HG02610 (cell line): ENCODE data around the gene KLHL20.
"Not testable (repeated sequence)": the region's sequence is repeated elsewhere in the genome, so short reads cannot be mapped to it uniquely, and the experiment has no call there.

Experiments
- ATAC-seq: cut with Tn5 transposase; IDR thresholded peaks from one replicate; pipeline ENCODE4 v1.9.1; 2021; ENCODE audit warnings: mild to moderate bottlenecking, moderate library complexity; ENCODE audit not compliant: unreplicated experiment

The KLHL20 gene

DNA sequence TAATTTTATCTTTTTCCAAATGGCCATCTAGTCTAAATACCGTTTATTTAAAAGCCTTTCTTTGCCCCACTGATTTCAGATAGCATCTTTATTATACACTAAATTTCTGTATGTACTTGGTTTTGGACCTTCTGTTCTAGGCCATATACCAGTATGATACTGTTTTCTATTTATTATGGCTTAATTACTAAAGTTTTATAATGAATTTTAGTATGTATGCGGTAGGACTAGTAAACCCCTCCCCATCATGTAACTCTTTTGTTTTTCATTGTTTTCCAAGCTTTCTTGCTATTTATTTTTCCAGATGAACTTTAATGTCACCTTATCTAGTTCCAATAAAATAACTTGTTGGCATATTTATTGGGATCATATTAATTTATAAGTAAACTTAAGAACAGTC, 29.9 kb downstream of the KLHL20 start:
- ATAC-seq: no peak

DNA sequence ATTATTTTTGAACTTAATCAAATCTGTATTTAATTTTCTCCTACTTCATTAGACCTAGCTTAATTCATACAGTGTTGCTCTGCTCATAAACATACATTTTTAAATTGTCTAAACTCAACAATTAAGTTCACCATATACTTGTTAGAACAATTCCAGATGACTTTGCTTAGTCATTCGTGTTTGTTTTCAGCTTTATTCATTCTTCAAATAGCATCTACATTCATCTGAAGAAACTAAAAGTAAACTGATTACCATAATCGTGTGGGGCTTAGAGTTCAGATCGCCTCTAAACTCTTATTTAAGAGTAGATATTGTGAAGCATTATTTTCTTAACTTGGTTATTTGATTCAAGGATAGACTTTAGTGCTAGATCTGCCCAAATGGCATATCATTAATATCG, 34.4 kb downstream of the KLHL20 start:
- no peak for ATAC-seq

DNA sequence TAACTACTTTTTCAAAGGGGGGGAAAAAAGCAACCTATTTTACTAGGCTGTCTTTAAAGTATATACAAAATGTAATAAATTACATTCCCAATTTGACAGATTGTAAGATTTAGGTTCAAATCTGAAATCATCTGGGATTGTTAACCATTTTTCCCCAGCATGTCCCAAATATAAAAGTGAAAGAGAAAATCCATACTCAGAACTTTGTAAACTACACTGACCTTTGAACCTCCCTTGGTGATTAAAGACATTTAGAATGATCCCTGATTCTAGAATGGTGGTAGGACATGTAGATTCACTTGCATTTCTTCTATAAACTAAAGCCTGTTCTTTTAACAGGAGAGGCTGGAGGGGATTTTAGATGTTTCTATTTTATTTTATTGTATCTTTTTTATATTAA, 39.0 kb downstream of the KLHL20 start:
- no peak for ATAC-seq

DNA sequence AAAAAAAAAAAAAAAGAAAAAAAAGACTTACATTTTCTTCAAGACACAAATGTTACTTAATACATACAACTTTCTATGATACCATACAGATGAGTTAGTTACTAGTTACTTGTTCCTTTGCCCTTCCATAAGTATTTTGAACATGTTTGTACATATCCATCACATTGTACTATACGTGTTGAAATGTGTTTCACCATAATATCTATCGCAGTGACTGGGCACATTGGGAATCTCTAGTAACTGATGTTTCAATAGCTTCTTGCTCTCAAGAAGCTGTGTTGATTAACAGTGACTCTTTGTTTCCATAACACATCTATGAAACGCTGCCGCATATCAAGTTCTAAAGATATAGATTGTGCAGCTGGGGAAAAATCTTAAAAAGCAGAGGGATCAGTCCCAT, 42.9 kb downstream of the KLHL20 start:
- ATAC-seq: no peak

DNA sequence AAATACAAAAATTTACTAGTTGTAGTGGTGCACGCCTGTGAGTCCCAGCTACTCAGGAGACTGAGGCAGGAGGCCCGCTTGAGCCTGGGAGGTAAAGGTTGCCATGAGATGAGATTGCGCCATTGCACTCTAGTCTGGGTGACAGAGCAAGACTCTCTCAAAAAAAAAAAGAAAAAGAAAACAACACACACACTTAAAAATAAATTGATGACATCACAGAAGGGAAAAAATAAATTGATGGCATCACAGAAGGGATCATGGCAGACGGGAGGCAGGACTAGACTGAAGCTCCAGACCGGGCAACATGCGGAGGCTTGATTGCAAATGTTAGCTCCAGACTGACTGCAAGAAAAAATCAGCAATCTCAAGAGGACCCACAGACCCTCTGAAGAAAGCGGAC, 43.3 kb downstream of the KLHL20 start:
- ATAC-seq: no peak

DNA sequence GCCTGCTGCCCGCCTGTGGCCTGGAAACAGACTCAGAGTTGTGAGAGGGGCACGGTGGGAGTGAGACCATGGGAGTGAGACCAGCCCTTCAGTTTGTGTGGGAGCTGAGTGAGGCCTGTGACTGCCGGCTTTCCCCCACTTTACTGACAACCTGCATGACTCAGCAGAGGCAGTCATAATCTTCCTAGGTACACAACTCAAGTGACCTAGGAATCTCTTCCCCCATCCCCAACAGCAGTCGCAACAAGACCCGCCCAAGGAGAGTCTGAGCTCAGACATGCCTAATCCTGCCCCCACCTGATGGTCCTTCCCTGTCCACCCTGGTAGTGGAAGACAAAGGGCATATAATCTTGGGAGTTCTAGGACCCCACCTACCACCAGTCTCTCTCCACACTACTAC, 44.2 kb downstream of the KLHL20 start:
- no peak for ATAC-seq

DNA sequence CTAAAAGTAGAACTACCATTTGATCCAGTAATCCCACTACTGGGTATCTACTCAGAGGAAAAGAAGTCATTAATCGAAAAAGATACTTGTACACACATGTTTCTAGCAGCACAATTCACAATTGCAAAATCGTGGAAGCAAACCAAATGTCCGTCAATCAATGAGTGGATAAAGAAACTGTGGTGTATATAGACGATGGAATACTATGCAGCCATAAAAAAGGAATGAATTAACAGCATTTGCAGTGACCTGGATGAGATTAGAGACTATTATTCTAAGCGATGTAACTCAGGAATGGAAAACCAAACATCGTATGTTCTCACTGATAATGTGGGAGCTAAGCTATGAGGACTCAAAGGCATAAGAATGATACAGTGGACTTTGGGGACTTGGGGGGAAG, 49.5 kb downstream of the KLHL20 start:
- ATAC-seq: not testable (repeated sequence)

DNA sequence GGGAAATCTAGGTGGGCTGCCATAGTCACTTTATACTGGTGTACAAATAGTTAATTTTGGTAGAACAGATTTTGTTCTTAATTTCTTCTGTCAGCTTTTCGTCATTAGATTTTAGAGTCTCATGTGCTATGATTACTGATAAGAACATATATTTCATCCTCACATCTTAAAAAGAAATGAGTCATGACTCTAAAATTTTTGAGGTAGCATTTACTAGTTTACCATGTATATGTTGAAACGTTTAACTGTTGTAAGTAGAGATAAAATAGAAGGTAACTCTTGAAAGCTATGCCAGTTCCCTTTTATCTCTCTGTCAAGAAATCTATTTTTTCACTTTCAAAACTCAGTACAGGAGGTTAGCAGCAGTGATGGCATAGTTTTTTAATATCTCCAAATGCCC, 53.4 kb downstream of the KLHL20 start:
- ATAC-seq: no peak

DNA sequence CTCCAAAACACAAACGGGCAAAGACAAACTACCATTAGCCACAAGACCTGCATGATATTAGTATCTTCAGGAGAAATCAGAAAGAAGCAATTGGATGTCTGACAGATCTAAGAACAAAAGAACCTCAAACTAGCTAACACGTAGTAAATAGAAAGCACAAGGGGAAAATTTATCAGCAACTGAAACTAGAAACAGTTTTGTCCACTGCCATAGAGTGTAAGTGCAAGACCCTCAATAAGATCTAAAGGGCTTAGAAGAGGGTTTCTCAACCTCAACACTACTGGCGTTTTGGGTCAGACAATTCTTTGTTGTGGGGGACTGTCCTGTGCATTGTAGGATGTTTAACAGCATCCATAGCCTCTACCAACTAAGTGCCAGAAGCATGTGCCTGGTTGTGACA, 54.0 kb downstream of the KLHL20 start:
- ATAC-seq: no peak

DNA sequence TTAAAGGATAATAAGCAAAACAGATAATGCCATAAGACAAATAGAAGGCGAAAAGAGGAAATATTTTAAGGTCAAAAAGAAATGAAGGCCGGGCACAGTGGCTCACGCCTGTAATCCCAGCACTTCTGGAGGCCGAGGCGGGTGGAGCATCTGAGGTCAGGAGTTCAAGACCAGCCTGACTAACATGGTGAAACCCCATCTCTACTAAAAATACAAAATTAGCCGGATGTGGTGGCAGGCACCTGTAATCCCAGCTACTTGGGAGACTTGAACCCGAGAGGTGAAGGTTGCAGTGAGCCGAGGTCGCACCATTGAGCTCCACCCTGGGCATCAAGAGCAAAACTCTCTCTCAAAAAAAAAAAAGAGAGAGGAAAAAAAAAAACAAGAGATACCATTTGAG, 55.5 kb downstream of the KLHL20 start:
- ATAC-seq: not testable (repeated sequence)

DNA sequence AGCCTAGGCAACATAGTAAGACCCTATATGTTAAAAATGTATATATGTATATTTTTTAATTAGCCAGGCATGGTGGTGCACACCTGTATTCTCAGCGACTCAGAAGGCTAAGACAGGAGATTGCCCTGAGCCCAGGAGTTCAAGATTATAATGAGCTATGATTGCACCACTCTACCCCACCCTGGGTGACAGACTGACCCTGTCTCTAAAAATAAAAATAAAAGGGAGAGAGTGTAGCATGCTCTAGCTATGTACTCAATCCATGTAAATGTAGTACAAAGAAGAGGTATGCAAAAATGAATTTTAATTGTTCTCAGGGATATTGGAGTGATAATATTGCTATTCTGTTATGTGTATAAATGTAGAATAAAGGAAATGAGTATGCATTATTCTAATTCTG, 56.8 kb downstream of the KLHL20 start:
- ATAC-seq: no peak

DNA sequence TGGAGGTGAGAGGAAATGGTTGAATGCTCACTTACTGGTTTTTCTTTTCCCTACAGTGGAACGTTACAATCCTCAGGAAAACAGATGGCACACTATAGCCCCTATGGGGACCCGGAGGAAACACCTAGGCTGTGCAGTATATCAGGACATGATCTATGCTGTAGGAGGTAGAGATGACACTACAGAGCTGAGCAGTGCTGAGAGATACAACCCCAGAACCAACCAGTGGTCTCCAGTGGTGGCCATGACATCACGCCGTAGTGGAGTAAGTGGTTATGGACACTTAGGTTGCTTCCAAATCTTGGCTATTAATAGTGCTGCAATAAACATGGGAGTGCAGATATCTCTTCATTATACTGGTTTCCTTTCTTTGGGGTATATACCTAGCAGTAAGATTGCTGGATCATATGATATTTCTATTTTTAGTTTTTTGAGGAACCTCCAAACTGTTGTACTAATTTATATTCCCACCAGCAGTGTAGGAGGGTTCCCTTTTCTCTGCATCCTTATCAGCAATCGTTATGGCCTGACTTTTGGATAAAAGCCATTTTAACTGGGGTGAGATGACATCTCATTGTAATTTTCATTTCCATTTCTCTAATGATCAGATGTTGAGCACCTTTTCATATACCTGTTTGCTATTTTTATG, 60.9 kb downstream of the KLHL20 start:
- no peak for ATAC-seq

DNA sequence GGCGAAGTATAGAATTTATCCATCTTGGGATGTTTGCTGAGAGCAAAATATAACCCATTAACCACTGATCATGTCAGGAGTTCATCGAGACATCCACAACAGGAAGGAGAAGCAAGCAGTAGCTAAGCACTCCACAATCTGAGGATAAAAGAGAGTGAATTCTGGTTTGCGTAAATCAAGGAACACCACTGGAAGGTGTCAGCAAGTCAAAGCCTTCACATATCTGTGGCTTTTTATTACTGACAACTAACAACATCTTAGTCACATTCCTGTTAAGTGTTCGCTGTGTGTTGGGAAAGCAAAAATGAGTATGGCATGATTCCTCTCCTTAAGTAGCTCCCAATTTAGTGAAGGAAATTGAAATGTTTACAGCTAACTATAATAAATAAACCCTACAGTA, 65.2 kb downstream of the KLHL20 start:
- no peak for ATAC-seq

DNA sequence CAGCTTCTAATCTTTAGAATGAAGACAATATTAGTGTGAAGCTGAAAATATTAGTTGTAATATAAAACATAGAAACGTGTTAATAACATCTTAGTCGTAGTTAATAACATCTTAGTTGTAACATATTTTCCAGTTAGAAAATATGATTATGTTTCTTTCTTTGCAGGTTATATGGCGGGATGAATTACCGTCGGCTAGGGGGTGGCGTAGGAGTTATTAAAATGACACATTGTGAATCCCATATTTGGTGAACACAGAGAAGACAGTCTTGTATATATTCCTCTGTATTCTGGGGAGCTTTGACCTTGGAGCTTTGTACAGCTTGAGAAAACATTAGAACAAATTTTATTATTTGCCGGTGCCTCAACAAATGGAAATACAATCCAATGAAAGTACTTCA, 70.2 kb downstream of the KLHL20 start:
- ATAC-seq: no peak

DNA sequence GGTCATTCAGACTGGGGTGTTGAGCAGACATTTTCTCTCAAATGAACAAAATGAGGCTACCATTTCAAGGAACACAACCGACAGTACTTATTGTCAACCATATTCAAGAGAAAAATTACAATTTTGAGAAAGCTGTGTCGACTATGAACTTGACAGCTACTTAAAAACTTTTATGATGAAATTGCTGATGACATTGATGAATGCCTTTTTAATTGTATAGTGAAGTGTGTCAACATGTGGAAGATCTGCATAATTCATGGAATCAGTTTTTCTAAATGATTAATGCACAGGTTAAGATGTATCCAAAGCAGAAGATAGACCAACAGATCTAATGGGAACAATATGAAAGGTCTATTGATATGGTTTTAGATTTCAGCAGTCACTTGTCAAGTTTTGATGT, 75.1 kb downstream of the KLHL20 start:
- no peak for ATAC-seq

DNA sequence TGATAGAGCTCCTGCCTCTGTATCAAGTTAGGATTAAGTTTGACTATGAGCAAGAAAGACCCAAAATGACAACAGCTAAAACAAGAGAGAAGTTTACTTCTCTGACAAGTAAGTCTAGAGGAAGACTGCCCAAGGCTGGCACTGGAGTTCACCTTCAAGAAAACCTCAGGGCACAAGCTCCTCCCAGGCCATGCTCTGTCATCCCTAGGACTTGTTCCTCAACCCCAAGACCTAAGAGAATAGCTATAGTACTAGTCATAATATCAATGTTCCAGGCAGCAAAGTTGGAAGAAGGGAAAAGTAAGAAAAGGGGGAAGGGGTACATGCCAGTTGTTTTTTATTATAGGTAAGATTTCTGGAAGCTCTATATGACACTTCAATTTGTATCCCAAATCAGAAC, 83.3 kb downstream of the KLHL20 start:
- no peak for ATAC-seq

DNA sequence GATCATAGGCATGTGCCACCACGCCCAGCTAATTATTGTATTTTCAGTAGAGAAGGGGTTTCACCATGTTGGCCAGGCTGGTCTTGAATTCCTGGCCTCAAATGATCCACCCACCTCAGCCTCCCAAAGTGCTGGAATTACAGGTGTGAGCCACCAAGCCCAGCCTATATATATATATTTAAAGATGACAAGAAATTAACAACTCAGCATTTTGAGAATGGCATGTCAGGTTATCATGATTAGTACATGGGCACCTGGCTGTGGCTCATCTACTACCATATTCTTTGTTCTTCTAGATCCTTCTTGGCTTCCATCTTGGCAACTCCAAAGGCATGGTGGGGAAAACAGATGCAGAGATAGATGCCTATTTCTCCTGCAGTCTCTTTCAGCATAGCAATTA, 85.2 kb downstream of the KLHL20 start:
- not testable (repeated sequence) for ATAC-seq

DNA sequence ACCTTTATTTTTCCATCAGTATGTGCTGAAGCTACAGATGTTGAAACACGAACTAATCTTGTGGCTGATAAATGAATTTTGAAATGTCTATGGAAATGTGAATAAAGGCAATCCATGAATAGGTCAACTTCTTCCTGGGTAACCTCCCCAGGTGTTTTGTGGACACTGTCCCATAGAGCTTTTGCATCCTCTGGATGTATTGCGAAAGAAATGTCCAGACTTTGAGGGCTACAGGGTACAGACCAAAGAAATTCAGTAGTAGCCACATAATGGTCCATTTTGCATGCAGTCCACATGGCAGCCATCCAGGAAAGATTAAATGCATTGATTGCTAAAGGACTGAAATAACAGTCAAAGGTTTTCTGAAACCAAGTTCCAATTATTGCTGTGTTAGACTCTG, 88.2 kb downstream of the KLHL20 start:
- ATAC-seq: no peak

DNA sequence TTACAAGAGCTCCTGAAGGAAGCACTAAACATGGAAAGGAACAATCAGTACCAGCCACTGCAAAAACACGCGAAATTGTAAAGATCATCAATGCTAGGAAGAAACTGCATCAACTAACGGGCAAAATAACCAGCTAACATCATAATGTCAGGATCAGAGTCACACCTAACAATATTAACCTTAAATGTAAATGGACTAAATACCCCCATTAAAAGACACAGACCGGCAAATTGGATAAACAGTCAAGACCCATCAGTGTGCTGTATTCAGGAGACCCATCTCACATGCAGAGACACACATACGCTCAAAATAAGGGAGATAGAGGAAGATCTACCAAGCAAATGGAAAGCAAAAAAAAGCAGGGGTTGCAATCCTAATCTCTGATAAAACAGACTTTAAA, 98.9 kb downstream of the KLHL20 start:
- ATAC-seq: not testable (repeated sequence)

DNA sequence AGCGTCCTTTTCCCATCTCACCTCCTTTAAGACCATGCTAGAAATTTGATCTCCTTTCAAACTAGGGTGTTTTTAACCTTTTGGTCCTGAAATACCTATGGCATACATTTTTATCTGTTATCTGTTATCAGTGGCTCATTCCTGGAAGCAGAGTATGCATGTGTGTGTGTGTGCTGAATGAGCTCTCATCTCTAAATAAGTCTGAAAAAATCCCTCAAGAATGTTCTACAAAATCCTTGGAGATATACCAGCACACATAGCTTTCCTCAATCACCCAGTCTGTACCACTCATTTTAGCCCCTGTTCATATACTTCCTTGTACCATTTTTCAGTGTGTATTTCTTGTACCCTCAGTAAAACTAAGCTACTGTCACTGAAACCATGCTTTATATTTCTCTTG, 103.7 kb downstream of the KLHL20 start:
- ATAC-seq: no peak

DNA sequence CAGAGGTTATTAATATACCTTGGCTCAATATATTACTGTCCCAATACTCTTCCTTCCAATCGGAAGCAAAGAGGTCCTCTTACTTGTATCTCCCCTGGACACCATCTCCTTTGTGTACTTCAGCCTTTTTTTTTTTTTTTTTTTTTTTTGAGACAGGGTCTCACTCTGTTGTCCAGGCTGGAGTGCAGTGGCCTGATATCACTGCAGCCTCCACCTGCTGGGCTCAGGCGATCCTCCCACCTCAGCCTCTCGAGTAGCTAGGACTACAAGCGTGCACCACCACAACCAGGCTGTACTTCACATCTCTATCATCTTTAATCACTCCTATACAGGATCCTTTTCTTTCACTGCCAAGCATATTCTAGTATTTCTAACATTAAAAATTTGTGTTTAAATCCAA, 106.9 kb downstream of the KLHL20 start:
- no peak for ATAC-seq

DNA sequence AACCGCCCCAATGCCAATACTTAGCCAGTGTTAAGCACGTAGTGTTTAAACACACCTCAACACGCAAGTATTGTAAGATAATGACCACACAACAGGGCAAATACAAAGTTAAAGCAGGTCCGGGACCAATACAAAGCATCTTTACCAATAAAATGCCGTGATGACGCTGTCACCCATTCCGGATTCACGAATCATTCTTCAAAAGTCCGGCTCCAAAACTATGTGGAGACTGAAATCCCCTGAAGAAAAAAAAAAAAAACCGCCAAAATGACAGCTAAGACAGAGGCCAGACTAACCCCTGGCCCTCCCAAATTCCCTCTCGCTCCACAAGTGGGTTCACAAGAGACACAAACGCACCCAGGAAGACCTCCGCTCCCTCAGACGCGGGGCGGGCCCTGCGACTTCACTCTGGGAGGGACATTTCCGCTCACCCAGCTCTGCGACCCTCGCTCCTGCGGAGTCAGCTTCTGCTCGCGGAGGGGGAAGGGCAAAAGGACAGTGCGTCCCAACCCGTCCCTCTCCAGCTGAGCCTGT, 109.1 kb downstream of the KLHL20 start:
- ATAC-seq: peak; percentile 35
